ENCODE measurements around the gene NAA30.

The NAA30 gene

DNA sequence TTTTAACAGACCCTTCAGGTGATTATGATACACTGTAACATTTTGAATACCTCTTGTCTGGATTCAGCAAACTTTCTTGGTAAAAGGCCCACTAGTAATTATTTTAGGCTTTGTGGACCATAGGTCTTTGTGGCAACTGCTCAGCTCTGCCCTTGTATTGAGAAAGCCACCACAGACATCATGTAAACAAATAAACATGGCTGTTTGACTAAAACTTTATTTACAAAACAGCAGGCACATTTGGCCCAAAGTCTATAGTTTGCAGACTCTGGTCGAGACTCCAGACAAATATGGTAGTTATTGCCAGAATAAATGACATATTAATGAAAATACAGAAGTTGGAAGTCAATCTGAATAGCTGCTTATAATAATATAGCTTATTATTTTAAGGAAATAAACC, 18.2 kb downstream of the NAA30 start:
- DNase-seq (ENCODE audit: low spot score in 2 of 2) = no peak
- Histone ChIP-seq H3K4me3 (no peak overlapping the region), H3K27me3 (ENCODE audit: low read depth) (no peaks in the 10 kb centered on the region), H3K9me3 (no peaks in the 10 kb centered on the region), H3K36me3 (replicated peaks) (peaks cover 6% of the 10 kb centered on the region), H3K4me1 (no peaks in the 10 kb centered on the region)
- in situ Hi-C loops (cut with MboI; ENCODE audit: low sequenced_read_pairs) = no loop called here

DNA sequence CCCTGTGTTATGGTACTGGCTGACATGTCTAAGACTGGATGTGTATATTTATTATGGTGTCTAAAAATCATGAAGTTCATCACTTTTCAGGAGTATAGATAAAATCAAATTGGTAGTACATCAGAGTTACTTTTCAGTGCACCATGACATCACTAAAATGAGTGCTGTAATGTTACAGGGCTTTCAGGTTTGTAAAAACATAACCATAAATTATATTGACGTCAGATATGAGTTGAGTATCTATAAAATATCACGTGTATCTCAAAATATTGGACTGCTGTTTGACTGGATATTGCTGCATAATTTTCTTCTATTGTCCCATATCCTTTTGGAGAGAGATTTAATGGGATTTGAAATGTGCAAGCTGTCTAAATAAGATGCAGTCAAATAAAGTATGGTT, 22.0 kb downstream of the NAA30 start:
- in situ Hi-C loops (cut with MboI; ENCODE audit: low sequenced_read_pairs) = no loop called here
- Histone ChIP-seq H3K4me3 (no peak overlapping the region), H3K27me3 (ENCODE audit: low read depth) (no peaks in the 10 kb centered on the region), H3K9me3 (no peaks in the 10 kb centered on the region), H3K36me3 (replicated peaks) (peaks cover 6% of the 10 kb centered on the region), H3K4me1 (no peaks in the 10 kb centered on the region)
- no peak for DNase-seq (ENCODE audit: low spot score in 2 of 2)

DNA sequence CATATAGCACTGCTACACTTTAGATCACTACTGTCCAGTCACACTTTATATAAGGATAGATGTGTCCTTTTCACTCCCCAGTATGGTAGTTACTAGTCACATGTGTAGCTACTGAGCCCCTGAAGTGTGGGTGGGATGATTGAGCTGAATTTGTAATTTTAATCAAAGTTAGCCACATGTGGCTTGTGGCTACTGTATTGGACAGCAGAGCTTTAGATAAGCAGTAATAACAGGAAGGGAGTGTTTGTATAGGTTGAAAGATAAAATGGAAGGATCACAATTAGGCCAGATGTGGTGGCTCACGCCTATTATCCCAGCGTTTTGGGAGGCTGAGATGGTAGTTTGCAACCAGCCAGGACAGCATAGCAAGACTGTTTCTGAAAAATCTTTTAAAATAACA, 23.5 kb downstream of the NAA30 start:
- Histone ChIP-seq H3K36me3 (replicated peaks) (peaks cover 6% of the 10 kb centered on the region; the same call in 1 of the 2 replicates), H3K4me3 (no peak overlapping the region), H3K4me1 (no peaks in the 10 kb centered on the region), H3K9me3 (no peaks in the 10 kb centered on the region), H3K27me3 (ENCODE audit: low read depth) (no peaks in the 10 kb centered on the region)
- in situ Hi-C loops (cut with MboI; ENCODE audit: low sequenced_read_pairs) = no loop called here
- DNase-seq (ENCODE audit: low spot score in 2 of 2) = no peak

DNA sequence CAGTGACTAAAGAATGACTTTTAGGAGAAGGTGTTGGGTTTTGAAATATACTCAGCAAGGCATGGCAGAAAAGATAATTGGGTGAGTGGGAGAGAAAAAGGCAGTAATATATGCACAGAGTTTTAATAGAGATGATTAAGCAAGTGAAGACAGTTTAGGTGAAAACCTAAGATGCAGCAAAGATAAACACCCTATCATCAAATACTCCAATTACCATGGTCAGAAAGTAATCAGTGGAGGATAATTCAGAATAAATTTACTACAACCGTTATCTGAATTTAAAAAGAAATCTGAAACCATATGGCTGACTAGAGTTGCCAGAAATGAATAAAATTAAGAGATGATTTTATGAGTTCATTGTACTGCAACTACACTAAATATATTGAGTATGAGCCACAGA, 26.8 kb downstream of the NAA30 start:
- Histone ChIP-seq H3K4me1 (no peaks in the 10 kb centered on the region), H3K36me3 (replicated peaks) (no peaks in the 10 kb centered on the region), H3K9me3 (no peaks in the 10 kb centered on the region), H3K4me3 (no peak overlapping the region), H3K27me3 (ENCODE audit: low read depth) (no peaks in the 10 kb centered on the region)
- in situ Hi-C loops (cut with MboI; ENCODE audit: low sequenced_read_pairs) = no loop called here
- DNase-seq (ENCODE audit: low spot score in 2 of 2) = no peak

DNA sequence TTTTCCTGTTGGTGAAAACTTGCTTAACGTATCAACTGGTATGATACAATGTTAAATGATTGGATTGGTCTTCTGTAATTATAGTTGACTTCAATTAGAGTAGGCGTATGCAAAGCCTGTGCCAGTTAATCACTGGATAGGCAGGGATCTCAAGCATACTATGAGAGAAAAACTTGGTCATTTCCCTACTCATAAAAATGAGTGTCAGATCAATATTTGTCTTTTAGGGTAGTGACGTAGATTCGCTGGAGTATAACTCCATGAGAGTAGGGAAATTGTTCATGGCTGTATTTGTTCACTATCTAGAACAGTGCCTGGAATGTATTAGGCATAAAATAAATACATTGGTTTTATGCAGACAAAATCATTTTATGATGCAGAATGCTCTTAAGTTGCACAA, 28.6 kb downstream of the NAA30 start:
- H3K9me3 ChIP-seq = no peaks in the 10 kb centered on the region
- no peak for DNase-seq (ENCODE audit: low spot score in 2 of 2)

DNA sequence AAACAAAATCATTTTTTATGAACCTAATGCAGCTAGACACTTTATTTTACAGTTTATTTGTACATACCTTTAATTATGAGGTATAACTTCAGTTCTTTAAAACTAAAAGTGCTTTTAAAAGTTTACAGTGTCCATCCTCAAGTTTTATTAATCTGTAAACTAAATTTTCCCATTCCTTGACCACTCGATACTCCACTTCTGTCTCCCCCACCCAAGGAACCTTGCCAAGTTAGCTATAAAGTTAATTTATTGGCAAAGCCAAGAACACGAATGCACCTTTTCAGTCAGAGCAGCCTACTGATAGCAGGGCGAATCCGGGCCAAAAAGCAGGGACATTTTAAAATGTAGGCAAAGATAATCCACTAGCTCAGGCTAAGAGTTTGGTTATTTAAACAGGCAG, 29.6 kb downstream of the NAA30 start:
- no peaks in the 10 kb centered on the region for H3K9me3 ChIP-seq
- H3K36me3 ChIP-seq (replicated peaks) = no peaks in the 10 kb centered on the region
- H3K27me3 ChIP-seq (ENCODE audit: low read depth) = no peaks in the 10 kb centered on the region
- no peaks in the 10 kb centered on the region for H3K4me1 ChIP-seq
- no peak overlapping the region for H3K4me3 ChIP-seq
- no peak for DNase-seq (ENCODE audit: low spot score in 2 of 2)
- in situ Hi-C loops (cut with MboI; ENCODE audit: low sequenced_read_pairs) = no loop called here

More for the DNA sequence above, 28.6 kb downstream of the NAA30 start:
- H3K4me3 ChIP-seq = no peak overlapping the region
- no peaks in the 10 kb centered on the region for H3K27me3 ChIP-seq (ENCODE audit: low read depth)
- H3K4me1 ChIP-seq = no peaks in the 10 kb centered on the region
- in situ Hi-C loops (cut with MboI; ENCODE audit: low sequenced_read_pairs) = no loop called here
- no peaks in the 10 kb centered on the region for H3K36me3 ChIP-seq (replicated peaks)

DNA sequence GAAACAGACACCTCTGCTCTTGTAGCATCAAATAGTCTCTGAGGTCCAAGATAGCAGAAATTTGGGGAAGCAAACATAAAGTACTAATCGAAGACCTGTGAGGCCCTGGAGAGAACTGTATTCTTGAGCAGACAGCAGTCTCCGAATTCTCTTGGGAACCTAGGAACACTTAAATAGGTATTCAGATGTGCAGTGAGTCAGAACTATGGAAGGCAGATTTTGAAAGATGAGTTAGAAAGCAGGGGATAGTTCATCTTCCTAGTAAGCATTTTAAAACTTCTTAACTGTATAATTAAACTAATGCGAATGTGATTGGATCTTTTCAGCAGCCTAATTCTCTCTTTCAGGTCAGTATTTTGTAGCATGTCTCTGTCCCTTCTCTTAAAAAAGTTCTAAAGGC, 30.6 kb downstream of the NAA30 start:
- H3K4me3 ChIP-seq = no peak overlapping the region
- no peaks in the 10 kb centered on the region for H3K9me3 ChIP-seq
- H3K4me1 ChIP-seq = no peaks in the 10 kb centered on the region
- no peak for DNase-seq (ENCODE audit: low spot score in 2 of 2)
- no peaks in the 10 kb centered on the region for H3K27me3 ChIP-seq (ENCODE audit: low read depth)
- in situ Hi-C loops (cut with MboI; ENCODE audit: low sequenced_read_pairs) = no loop called here
- no peaks in the 10 kb centered on the region for H3K36me3 ChIP-seq (replicated peaks)

DNA sequence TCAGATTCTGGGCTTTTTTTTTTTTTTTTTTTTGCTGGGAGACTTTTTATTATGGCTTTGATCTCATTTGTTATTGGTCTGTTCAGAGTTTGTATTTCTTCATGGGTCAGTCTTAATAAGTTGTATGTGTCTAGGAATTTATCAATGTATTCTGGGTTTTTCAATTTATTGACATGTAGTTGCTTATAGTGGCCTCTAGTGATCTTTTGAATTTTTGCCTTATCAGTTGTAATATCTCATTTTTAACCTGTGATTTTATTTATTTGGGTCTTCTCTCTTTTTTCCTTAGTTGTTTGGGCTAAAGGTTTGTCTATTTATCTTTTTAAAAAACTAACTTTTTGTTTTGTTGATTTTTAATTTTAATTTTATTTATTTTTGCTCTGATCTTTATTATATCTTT, 45.5 kb downstream of the NAA30 start:
- Histone ChIP-seq H3K27me3 (ENCODE audit: low read depth) (no peaks in the 10 kb centered on the region), H3K9me3 (no peaks in the 10 kb centered on the region), H3K4me3 (no peak overlapping the region), H3K36me3 (replicated peaks) (no peaks in the 10 kb centered on the region), H3K4me1 (no peaks in the 10 kb centered on the region)
- no peak for DNase-seq (ENCODE audit: low spot score in 2 of 2)
- in situ Hi-C loops (cut with MboI; ENCODE audit: low sequenced_read_pairs) = no loop called here

DNA sequence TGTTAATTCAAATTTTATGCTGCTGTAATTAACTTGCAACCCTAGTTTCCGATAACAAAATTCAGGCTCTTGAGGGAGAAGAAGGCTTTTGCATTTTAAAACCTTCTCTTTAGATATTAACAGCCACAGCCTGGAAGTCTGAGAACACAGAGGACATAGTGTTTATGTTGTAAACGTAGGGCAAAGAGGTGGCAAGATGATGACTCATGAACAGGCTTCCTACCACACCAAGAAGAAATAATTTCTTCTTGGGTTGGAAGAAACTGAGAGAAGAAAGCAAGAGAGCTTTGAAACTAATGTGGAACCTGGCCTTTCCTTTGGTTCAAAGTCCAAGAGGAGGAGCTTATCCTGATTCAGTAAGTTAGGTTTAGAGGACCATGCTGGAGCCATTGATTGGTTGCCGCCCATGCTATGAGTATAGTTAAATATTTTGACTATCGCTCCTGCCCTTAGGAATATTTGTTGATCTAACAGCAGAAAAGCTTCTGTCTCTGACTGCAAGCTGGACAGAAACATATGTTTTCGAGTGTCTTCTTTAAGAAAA, 71.5 kb downstream of the NAA30 start:
- H3K9me3 ChIP-seq = no peaks in the 10 kb centered on the region
- no peak for DNase-seq (ENCODE audit: low spot score in 2 of 2)
- no peaks in the 10 kb centered on the region for H3K27me3 ChIP-seq (ENCODE audit: low read depth)
- H3K4me3 ChIP-seq = no peak overlapping the region
- in situ Hi-C loops (cut with MboI; ENCODE audit: low sequenced_read_pairs) = no loop called here
- H3K36me3 ChIP-seq (replicated peaks) = no peaks in the 10 kb centered on the region
- no peaks in the 10 kb centered on the region for H3K4me1 ChIP-seq

DNA sequence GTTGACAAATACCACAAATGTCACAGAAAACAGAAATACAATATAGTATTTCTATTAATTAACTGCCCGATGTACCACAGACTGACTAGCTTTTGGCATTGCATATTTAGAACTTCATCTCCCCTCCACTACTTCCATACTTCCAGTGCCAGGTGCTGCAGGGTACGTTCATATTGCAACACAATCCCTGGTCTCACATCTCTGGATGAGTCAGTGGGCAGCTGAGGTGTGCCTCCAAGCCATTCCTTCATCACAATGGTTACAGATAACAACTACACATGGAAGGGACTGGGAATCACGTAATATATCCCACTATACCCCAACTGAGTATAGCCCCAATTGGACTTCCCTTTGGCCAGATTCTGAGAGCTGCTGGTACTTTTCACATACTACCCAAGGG, 72.2 kb downstream of the NAA30 start:
- Histone ChIP-seq H3K4me3 (no peak overlapping the region), H3K9me3 (no peaks in the 10 kb centered on the region), H3K4me1 (no peaks in the 10 kb centered on the region), H3K27me3 (ENCODE audit: low read depth) (no peaks in the 10 kb centered on the region), H3K36me3 (replicated peaks) (no peaks in the 10 kb centered on the region)
- in situ Hi-C loops (cut with MboI; ENCODE audit: low sequenced_read_pairs) = no loop called here
- no peak for DNase-seq (ENCODE audit: low spot score in 2 of 2)

DNA sequence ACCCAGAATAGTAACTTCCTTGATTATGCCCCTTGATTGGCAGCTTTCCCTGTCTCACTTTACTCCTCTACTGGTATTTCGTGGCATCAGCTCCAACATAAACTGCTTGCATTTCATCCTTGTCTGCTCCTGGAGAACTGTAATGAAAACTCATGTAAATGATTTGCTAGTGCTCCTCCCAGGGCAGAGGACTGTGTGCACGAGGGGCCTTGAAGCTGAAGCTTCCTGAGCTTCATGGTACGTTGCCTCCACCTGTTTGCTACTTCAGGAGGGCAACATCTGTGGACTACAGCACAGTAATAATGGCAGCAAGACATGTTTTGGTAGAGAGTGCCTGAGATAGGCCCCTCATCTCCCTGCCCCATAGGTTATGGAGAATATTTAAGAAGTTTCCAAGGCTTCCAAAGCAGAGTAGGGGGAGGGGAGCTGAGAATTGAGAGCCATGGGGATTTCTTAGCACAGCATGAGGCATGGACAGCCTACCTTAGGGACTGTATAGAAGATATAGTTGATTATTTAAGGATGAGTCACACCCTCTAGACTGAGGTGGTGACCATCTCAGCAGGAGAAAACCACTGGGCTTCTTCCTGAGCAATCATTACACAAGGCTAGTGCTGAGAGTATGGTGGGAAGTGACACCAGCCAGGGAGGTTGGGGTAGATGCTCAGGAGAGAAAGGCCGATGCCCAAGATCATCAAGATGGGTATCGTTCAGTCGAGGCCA, 73.8 kb downstream of the NAA30 start:
- H3K36me3 ChIP-seq (replicated peaks) = no peaks in the 10 kb centered on the region
- no peak overlapping the region for H3K4me3 ChIP-seq
- no peaks in the 10 kb centered on the region for H3K27me3 ChIP-seq (ENCODE audit: low read depth)
- in situ Hi-C loops (cut with MboI; ENCODE audit: low sequenced_read_pairs) = no loop called here
- no peaks in the 10 kb centered on the region for H3K9me3 ChIP-seq
- DNase-seq (ENCODE audit: low spot score in 2 of 2) = no peak
- H3K4me1 ChIP-seq = no peaks in the 10 kb centered on the region
